HEK293 (cell line): ENCODE results near the gene ZFPM1.
A peak's percentile ranks its signal among the peaks of the same experiment; 100 is the strongest.

Experiments used
- CTCF ChIA-PET: fragments of 350-600 bp; formaldehyde crosslinking; extraction: SDS; loops from one replicate; lab custom pipeline; 2021; ENCODE audit warnings: antibody characterized with exemption; lab: Yijun Ruan, JAX
- POLR2A ChIA-PET: fragments of 300-600 bp; formaldehyde crosslinking; extraction: SDS; loops from one replicate; lab custom pipeline; 2020; ENCODE audit warnings: antibody characterized with exemption, inconsistent platforms; lab: Yijun Ruan, JAX
- H3K27ac ChIP-seq: fragments of 200-500 bp; sonication (Bioruptor generic); 2 replicates; pipeline ENCODE4 v1.5.1; 2014; ENCODE audit warnings: low read depth, low read length, control low read depth, inconsistent platforms; ENCODE audit errors: extremely low read depth
- H3K36me3 ChIP-seq, 2 experiments: fragments of 200-500 bp in 1 of 2; sonication (Bioruptor generic) in 1 of 2; 1 replicate in 1 of 2; 2 replicates in 1 of 2; pipeline ENCODE4 v1.5.1; 2014 to 2017; ENCODE audit warnings: inconsistent platforms in 2 of 2, low read length in 2 of 2; ENCODE audit not compliant: control insufficient read depth in 2 of 2, insufficient read depth in 1 of 2
- H3K4me1 ChIP-seq: fragments of 200-500 bp; sonication (Bioruptor generic); 2 replicates; pipeline ENCODE4 v1.5.1; 2014; ENCODE audit warnings: mild to moderate bottlenecking, low read length, inconsistent platforms; ENCODE audit not compliant: control insufficient read depth, insufficient read depth
- H3K4me3 ChIP-seq: 2 replicates; pipeline ENCODE4 v1.5.1; 2011; ENCODE audit warnings: low read depth, mild to moderate bottlenecking, control low read depth, low read length, moderate library complexity
- H3K9me3 ChIP-seq: fragments of 200-500 bp; sonication (Bioruptor generic); 2 replicates; pipeline ENCODE4 v1.5.1; 2014; ENCODE audit warnings: low read depth, low read length, inconsistent platforms; ENCODE audit not compliant: control insufficient read depth, insufficient read depth
- EGR2 ChIP-seq: fragments of 450-650 bp; formaldehyde crosslinking; IDR thresholded peaks from 2 replicates; pipeline ENCODE4 v1.5.1; 2016; ENCODE audit warnings: low read depth, missing biosample characterization, missing genetic modification characterization
- GLIS1 ChIP-seq: fragments of 450-650 bp; formaldehyde crosslinking; IDR thresholded peaks from 2 replicates; pipeline ENCODE4 v1.5.1; 2016; ENCODE audit warnings: missing biosample characterization, missing genetic modification characterization
- KLF17 ChIP-seq: fragments of 450-650 bp; formaldehyde crosslinking; IDR thresholded peaks from 2 replicates; pipeline ENCODE4 v1.5.1; 2016; ENCODE audit warnings: missing biosample characterization, missing genetic modification characterization
- SCRT1 ChIP-seq: fragments of 450-650 bp; formaldehyde crosslinking; IDR thresholded peaks from 2 replicates; pipeline ENCODE4 v1.5.1; 2016; ENCODE audit warnings: missing biosample characterization, missing genetic modification characterization, borderline replicate concordance
- SP2 ChIP-seq: fragments of 450-650 bp; formaldehyde crosslinking; IDR thresholded peaks from 2 replicates; pipeline ENCODE4 v1.5.1; 2016; ENCODE audit warnings: missing biosample characterization, missing genetic modification characterization
- ZBTB17 ChIP-seq: fragments of 450-650 bp; formaldehyde crosslinking; IDR thresholded peaks from 2 replicates; pipeline ENCODE4 v1.5.1; 2016; ENCODE audit warnings: missing biosample characterization, missing genetic modification characterization
- ZBTB8A ChIP-seq: fragments of 450-650 bp; formaldehyde crosslinking; IDR thresholded peaks from 2 replicates; pipeline ENCODE4 v1.5.1; 2016; ENCODE audit warnings: missing biosample characterization, missing genetic modification characterization
- ZFHX2 ChIP-seq: fragments of 450-650 bp; formaldehyde crosslinking; conservative IDR thresholded peaks from 2 replicates; pipeline ENCODE4 v1.5.1; 2016; ENCODE audit warnings: missing biosample characterization, missing genetic modification characterization
- ZIC2 ChIP-seq: fragments of 450-650 bp; formaldehyde crosslinking; IDR thresholded peaks from 2 replicates; pipeline ENCODE4 v1.5.1; 2016; ENCODE audit warnings: missing biosample characterization, missing genetic modification characterization
- ZNF10 ChIP-seq: fragments of 450-650 bp; formaldehyde crosslinking; IDR thresholded peaks from 2 replicates; pipeline ENCODE4 v1.5.1; 2017; ENCODE audit warnings: missing biosample characterization, missing genetic modification characterization
- ZNF138 ChIP-seq: fragments of 450-650 bp; formaldehyde crosslinking; IDR thresholded peaks from 2 replicates; pipeline ENCODE4 v1.5.1; 2016; ENCODE audit warnings: missing biosample characterization, missing genetic modification characterization, borderline replicate concordance
- ZNF140 ChIP-seq: fragments of 450-650 bp; formaldehyde crosslinking; IDR thresholded peaks from 2 replicates; pipeline ENCODE4 v1.5.1; 2016; ENCODE audit warnings: missing biosample characterization, missing genetic modification characterization
- ZNF341 ChIP-seq: fragments of 450-650 bp; formaldehyde crosslinking; IDR thresholded peaks from 2 replicates; pipeline ENCODE4; 2016; ENCODE audit warnings: low read depth, missing biosample characterization, missing genetic modification characterization
- ZNF366 ChIP-seq: fragments of 450-650 bp; formaldehyde crosslinking; conservative IDR thresholded peaks from 2 replicates; pipeline ENCODE4 v1.5.1; 2016; ENCODE audit warnings: missing biosample characterization, missing genetic modification characterization
- ZNF398 ChIP-seq: fragments of 450-650 bp; formaldehyde crosslinking; IDR thresholded peaks from 2 replicates; pipeline ENCODE4 v1.5.1; 2017; ENCODE audit warnings: missing biosample characterization, missing genetic modification characterization
- ZNF404 ChIP-seq: fragments of 450-650 bp; formaldehyde crosslinking; IDR thresholded peaks from 2 replicates; pipeline ENCODE4 v1.5.1; 2017; ENCODE audit warnings: missing biosample characterization, missing genetic modification characterization
- ZNF530 ChIP-seq: fragments of 450-650 bp; formaldehyde crosslinking; IDR thresholded peaks from 2 replicates; pipeline ENCODE4 v1.5.1; 2016; ENCODE audit warnings: low read depth, missing biosample characterization, missing genetic modification characterization
- ZNF768 ChIP-seq: fragments of 450-650 bp; formaldehyde crosslinking; IDR thresholded peaks from 2 replicates; pipeline ENCODE4 v1.5.1; 2018; ENCODE audit warnings: missing biosample characterization, mild to moderate bottlenecking, missing genetic modification characterization
- ZSCAN16 ChIP-seq: fragments of 450-650 bp; formaldehyde crosslinking; IDR thresholded peaks from 2 replicates; pipeline ENCODE4 v1.5.1; 2016; ENCODE audit warnings: missing biosample characterization, missing genetic modification characterization
- ZXDB ChIP-seq: fragments of 450-650 bp; formaldehyde crosslinking; IDR thresholded peaks from 2 replicates; pipeline ENCODE4 v1.5.1; 2016; ENCODE audit warnings: missing biosample characterization, missing genetic modification characterization

ZFPM1 gene

GRCh38 chr16:88519938-88520653 is 67.0 kb downstream of the ZFPM1 start:
- Histone ChIP-seq H3K4me1 (no peaks in the 10 kb centered on the region), H3K9me3 (no peaks in the 10 kb centered on the region), H3K36me3 (peaks cover 0 to 7% of the 10 kb centered on the region in 2 experiments; a peak in 1 of 3 replicates), H3K27ac (no peak overlapping the region), H3K4me3 (no peak overlapping the region)
- ChIA-PET POLR2A (no interaction called here), CTCF (no interaction called here)
- TF ChIP-seq ZFHX2 (tag by site-specific recombination) (peak; percentile 78), ZBTB17 (tag by site-specific recombination) (peak; percentile 98), ZNF366 (peak; percentile 90), ZBTB8A (tag by site-specific recombination) (no peak), EGR2 (tag by site-specific recombination) (peak; percentile 92)

- Histone ChIP-seq H3K9me3 (no peaks in the 10 kb centered on the region), H3K27ac (no peak overlapping the region), H3K36me3 (peaks cover 0 to 7% of the 10 kb centered on the region in 2 experiments; a peak in 1 of 3 replicates), H3K4me1 (no peaks in the 10 kb centered on the region), H3K4me3 (no peak overlapping the region)
- ChIA-PET CTCF (no interaction called here), POLR2A (no interaction called here)
- TF ChIP-seq ZNF398 = peak; percentile 72
- peak; percentile 31 for TF ChIP-seq SP2
- TF ChIP-seq GLIS1 (tag by site-specific recombination) = peak; percentile 14; the same call in 1 of the 2 replicates
- no peak for TF ChIP-seq ZSCAN16 (tag by site-specific recombination)
- no peak for TF ChIP-seq ZXDB
- no peak for TF ChIP-seq ZNF404 (tag by site-specific recombination)
- no peak for TF ChIP-seq ZNF10 (tag by site-specific recombination)
- TF ChIP-seq ZNF140 (tag by site-specific recombination) = no peak
- TF ChIP-seq KLF17 (tag by site-specific recombination) = 0 out of 2 replicates have a peak, but pooled peaks have one; percentile 25
- TF ChIP-seq ZFHX2 (tag by site-specific recombination) = no peak
- no peak for TF ChIP-seq SCRT1 (tag by site-specific recombination)
- no peak for TF ChIP-seq ZNF530
- peak; percentile 95 for TF ChIP-seq ZNF341 (tag by site-specific recombination)
- 0 out of 2 replicates have a peak, but pooled peaks have one; percentile 4 for TF ChIP-seq ZNF768 (tag by site-specific recombination)
- no peak for TF ChIP-seq ZNF138 (tag by site-specific recombination)
- 0 out of 2 replicates have a peak, but pooled peaks have one; percentile 2 for TF ChIP-seq ZIC2 (tag by site-specific recombination)
Observed at GRCh38 chr16:88521674-88522073, 68.6 kb downstream of the ZFPM1 start.
